Measurements from ENCODE around the gene HTR1D. TPM values are rescaled to one million over a fixed set of nuclear protein-coding genes. Genes with fewer than 3 reads are reported as not detected.
"Not testable (repeated sequence)": the region's sequence is repeated elsewhere in the genome, so short reads cannot be mapped to it uniquely, and the experiment has no call there.

HTR1D gene
- polyA plus RNA-seq (2012; ENCODE audit: insufficient read depth, insufficient read length, low read depth) = not detected

GRCh38 chr1:23217421-23218115 is at the start of gene HTR1D:
TSS of gene HTR1D (minus strand) at chr1:23217502. CDS start at chr1:23194219, 23,283 bp downstream.
- H3K4me1 ChIP-seq = no peaks in the 10 kb centered on the region
- TF ChIP-seq, protein P1, sequence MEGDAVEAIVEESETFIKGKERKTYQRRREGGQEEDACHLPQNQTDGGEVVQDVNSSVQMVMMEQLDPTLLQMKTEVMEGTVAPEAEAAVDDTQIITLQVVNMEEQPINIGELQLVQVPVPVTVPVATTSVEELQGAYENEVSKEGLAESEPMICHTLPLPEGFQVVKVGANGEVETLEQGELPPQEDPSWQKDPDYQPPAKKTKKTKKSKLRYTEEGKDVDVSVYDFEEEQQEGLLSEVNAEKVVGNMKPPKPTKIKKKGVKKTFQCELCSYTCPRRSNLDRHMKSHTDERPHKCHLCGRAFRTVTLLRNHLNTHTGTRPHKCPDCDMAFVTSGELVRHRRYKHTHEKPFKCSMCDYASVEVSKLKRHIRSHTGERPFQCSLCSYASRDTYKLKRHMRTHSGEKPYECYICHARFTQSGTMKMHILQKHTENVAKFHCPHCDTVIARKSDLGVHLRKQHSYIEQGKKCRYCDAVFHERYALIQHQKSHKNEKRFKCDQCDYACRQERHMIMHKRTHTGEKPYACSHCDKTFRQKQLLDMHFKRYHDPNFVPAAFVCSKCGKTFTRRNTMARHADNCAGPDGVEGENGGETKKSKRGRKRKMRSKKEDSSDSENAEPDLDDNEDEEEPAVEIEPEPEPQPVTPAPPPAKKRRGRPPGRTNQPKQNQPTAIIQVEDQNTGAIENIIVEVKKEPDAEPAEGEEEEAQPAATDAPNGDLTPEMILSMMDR (IDR thresholded peaks at IDR 0.05; ENCODE audit: low read depth, low read length) = no peak

GRCh38 chr1:23263380-23263887 is 46.1 kb upstream of the HTR1D start:
- H3K4me1 ChIP-seq = no peaks in the 10 kb centered on the region
- DNase-seq = no peak
- H3K27me3 ChIP-seq = no peaks in the 10 kb centered on the region
- TF ChIP-seq, protein P1 (IDR thresholded peaks at IDR 0.05; ENCODE audit: low read depth, low read length) = no peak
- H3K9me3 ChIP-seq = no peaks in the 10 kb centered on the region
- no peaks in the 10 kb centered on the region for H3K36me3 ChIP-seq
- H3K4me3 ChIP-seq (ENCODE audit: low read depth, low read length) = no peak overlapping the region

More at GRCh38 chr1:23217421-23218115, at the start of gene HTR1D:
- H3K9me3 ChIP-seq = no peaks in the 10 kb centered on the region
- peak within 1 kb of the TSS; percentile 31; the same call in 1 of the 2 replicates for H3K4me3 ChIP-seq (ENCODE audit: low read depth, low read length)
- peak; percentile 7 for DNase-seq
- no peaks in the 10 kb centered on the region for H3K36me3 ChIP-seq
- H3K27me3 ChIP-seq = peaks cover 21% of the 10 kb centered on the region

DNA sequence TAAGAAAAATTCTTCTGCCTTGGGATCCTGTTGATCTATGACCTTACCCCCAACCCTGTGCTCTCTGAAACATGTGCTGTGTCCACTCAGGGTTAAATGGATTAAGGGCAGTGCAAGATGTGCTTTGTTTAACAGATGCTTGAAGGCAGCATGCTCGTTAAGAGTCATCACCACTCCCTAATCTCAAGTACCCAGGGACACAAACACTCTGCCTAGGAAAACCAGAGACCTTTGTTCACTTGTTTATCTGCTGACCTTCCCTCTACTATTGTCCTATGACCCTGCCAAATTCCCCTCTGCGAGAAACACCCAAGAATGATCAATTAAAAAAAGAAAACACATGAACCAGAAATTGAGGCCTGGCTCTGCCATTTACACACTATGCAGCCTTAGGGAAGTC is 40.8 kb upstream of the HTR1D start:
- not testable (repeated sequence) for H3K4me3 ChIP-seq (ENCODE audit: low read depth, low read length); H3K27me3 ChIP-seq; H3K4me1 ChIP-seq; H3K9me3 ChIP-seq; H3K36me3 ChIP-seq; DNase-seq

DNA sequence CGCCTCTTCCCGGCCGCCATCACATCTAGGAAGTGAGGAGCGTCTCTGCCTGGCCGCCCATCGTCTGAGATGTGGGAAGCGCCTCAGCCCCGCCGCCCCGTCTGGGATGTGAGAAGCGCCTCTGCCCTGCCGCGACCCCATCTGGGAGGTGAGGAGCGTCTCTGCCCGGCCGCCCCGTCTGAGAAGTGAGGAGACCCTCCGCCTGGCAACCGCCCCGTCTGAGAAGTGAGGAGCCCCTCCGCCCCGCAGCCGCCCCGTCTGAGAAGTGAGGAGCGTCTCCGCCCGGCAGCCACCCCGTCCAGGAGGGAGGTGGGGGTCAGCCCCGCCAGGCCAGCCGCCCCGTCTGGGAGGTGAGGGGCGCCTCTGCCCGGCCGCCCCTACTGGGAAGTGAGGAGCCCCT is 40.1 kb upstream of the HTR1D start:
- DNase-seq; H3K27me3 ChIP-seq; H3K9me3 ChIP-seq; H3K4me1 ChIP-seq; H3K4me3 ChIP-seq (ENCODE audit: low read depth, low read length); H3K36me3 ChIP-seq: not testable (repeated sequence)

- DNase-seq = no peak
- Histone ChIP-seq H3K36me3 (no peaks in the 10 kb centered on the region), H3K4me1 (no peaks in the 10 kb centered on the region), H3K4me3 (ENCODE audit: low read depth, low read length) (no peak overlapping the region), H3K9me3 (no peaks in the 10 kb centered on the region), H3K27me3 (no peaks in the 10 kb centered on the region)
- TF ChIP-seq, protein P1 (IDR thresholded peaks at IDR 0.05; ENCODE audit: low read depth, low read length) = no peak
Observed at GRCh38 chr1:23254584-23254983, 37.3 kb upstream of the HTR1D start.

DNA sequence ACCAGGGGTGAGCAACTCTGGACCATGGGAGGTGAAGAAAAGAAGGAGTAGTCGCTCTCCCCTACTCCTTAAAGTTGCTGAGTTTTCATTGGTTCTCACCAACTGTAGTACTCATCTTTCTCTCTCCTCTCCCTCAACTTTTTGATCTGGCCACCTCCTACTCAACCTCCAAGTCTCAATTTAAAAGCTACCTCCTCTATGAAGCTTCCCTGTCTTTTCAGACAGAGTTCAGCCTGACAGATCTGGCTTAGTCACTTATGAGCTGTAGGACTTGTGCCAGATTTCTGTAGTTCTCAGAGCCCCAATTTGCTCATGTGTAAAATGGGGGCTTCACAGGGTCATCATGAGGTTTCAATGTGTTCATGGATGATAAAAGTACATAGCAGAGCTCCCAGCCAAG is 34.5 kb upstream of the HTR1D start:
- TF ChIP-seq, protein P1 (IDR thresholded peaks at IDR 0.05; ENCODE audit: low read depth, low read length) = no peak
- Histone ChIP-seq H3K4me3 (ENCODE audit: low read depth, low read length) (no peak overlapping the region), H3K27me3 (no peaks in the 10 kb centered on the region), H3K36me3 (no peaks in the 10 kb centered on the region), H3K9me3 (no peaks in the 10 kb centered on the region), H3K4me1 (no peaks in the 10 kb centered on the region)
- DNase-seq = no peak

- H3K9me3 ChIP-seq = no peaks in the 10 kb centered on the region
Observed at GRCh38 chr1:23249787-23250454, 32.6 kb upstream of the HTR1D start.

More at GRCh38 chr1:23249787-23250454, 32.6 kb upstream of the HTR1D start:
- Histone ChIP-seq H3K36me3 (no peaks in the 10 kb centered on the region), H3K27me3 (no peaks in the 10 kb centered on the region), H3K4me3 (ENCODE audit: low read depth, low read length) (no peak overlapping the region), H3K4me1 (no peaks in the 10 kb centered on the region)
- TF ChIP-seq, protein P1 (IDR thresholded peaks at IDR 0.05; ENCODE audit: low read depth, low read length) = no peak
- no peak for DNase-seq

All from BE2C (cell line).